K562 (cell line): ENCODE results near the gene ZNF322. TPM values are rescaled to one million over a fixed set of nuclear protein-coding genes. Genes with fewer than 3 reads are reported as not detected.

ENCODE experiments used
- CBX8 ChIP-seq: fragments of 200-600 bp; sonication (generic); IDR thresholded peaks from 2 replicates; pipeline ENCODE4 v1.6.1; 2012; ENCODE audit warnings: borderline replicate concordance, mixed run types, low read depth, mild to moderate bottlenecking, moderate library complexity, mixed read lengths, low read length, control low read depth, inconsistent platforms; ENCODE audit not compliant: poor library complexity, severe bottlenecking; ENCODE audit errors: extremely low read depth
- ETV6 ChIP-seq, 3 experiments: fragments of 150-350 bp in 1 of 3; sonication (generic) in 1 of 3; formaldehyde crosslinking in 1 of 3; IDR thresholded peaks; 2 replicates each; pipeline versions ENCODE4 v1.6.1 to v1.8.0; 2014 to 2022; ENCODE audit warnings: borderline replicate concordance in 2 of 3, low read depth in 2 of 3, antibody characterized with exemption in 1 of 3, low read length in 1 of 3, mild to moderate bottlenecking in 1 of 3, missing genetic modification reagents in 1 of 3
- ILK ChIP-seq: fragments of 450-650 bp; IDR thresholded peaks from 2 replicates; pipeline ENCODE4 v1.6.1; 2016; ENCODE audit warnings: missing genetic modification characterization, low read depth, mild to moderate bottlenecking, missing compliant biosample characterization, moderate library complexity, borderline replicate concordance
- KDM4B ChIP-seq, 2 experiments: fragments of 450-650 bp in 1 of 2; sonication (generic) in 1 of 2; IDR thresholded peaks; 2 replicates each; pipeline ENCODE4 v1.6.1; 2016 to 2017; ENCODE audit warnings: borderline replicate concordance in 2 of 2, antibody characterized with exemption in 1 of 2, low read depth in 1 of 2, mild to moderate bottlenecking in 1 of 2
- MEF2A ChIP-seq: IDR thresholded peaks from 2 replicates; pipeline ENCODE4 v1.6.1; 2011; ENCODE audit warnings: low read depth, mild to moderate bottlenecking, low read length, moderate library complexity; ENCODE audit not compliant: control insufficient read depth
- MTF1 ChIP-seq: fragments of 250-450 bp; sonication (Bioruptor Pico); IDR thresholded peaks from 2 replicates; pipeline ENCODE4 v1.9.0; 2021; ENCODE audit warnings: moderate library complexity, mild to moderate bottlenecking, inconsistent platforms, borderline replicate concordance
- NEUROD1 ChIP-seq: fragments of 150-350 bp; IDR thresholded peaks from 2 replicates; pipeline ENCODE4 v1.6.1; 2014; ENCODE audit warnings: borderline replicate concordance, low read length, low read depth; ENCODE audit not compliant: partially characterized antibody
- POLR2H ChIP-seq: IDR thresholded peaks from 2 replicates; pipeline ENCODE4 v1.6.1; 2016; ENCODE audit warnings: missing genetic modification characterization, low read depth, mild to moderate bottlenecking, control low read depth, missing compliant biosample characterization, moderate library complexity
- RFX1 ChIP-seq: fragments of 450-650 bp; IDR thresholded peaks from 2 replicates; pipeline ENCODE4 v1.6.1; 2016; ENCODE audit warnings: mild to moderate bottlenecking, moderate library complexity
- SAFB2 ChIP-seq: fragments of 200-400 bp; formaldehyde crosslinking; IDR thresholded peaks from 2 replicates; pipeline ENCODE4 v1.6.1; 2018; ENCODE audit warnings: borderline replicate concordance, low read length, low read depth, moderate library complexity; ENCODE audit not compliant: severe bottlenecking
- SIN3B ChIP-seq: fragments of 450-650 bp; IDR thresholded peaks from 2 replicates; pipeline ENCODE4 v1.6.1; 2017; ENCODE audit warnings: low read depth, mild to moderate bottlenecking, moderate library complexity
- SNRNP70 ChIP-seq: fragments of 200-400 bp; formaldehyde crosslinking; optimal IDR thresholded peaks from 2 replicates; pipeline ENCODE3; 2017; ENCODE audit warnings: low read depth, low read length
- SPI1 ChIP-seq: IDR thresholded peaks from 2 replicates; pipeline ENCODE4 v1.6.1; 2011; ENCODE audit warnings: low read depth, low read length, control low read depth, borderline replicate concordance
- SRSF3 ChIP-seq: fragments of 200-400 bp; formaldehyde crosslinking; IDR thresholded peaks from 2 replicates; pipeline ENCODE4 v1.6.1; 2016; ENCODE audit warnings: mild to moderate bottlenecking, low read length, moderate library complexity; ENCODE audit not compliant: insufficient read depth
- TBP ChIP-seq: optimal IDR thresholded peaks from 2 replicates; pipeline ENCODE3; 2011; ENCODE audit warnings: low read depth, low read length, improper control_type of control experiment
- TCF7L2 ChIP-seq: fragments of 150-350 bp; IDR thresholded peaks from 2 replicates; pipeline ENCODE4 v1.6.1; 2016; ENCODE audit warnings: low read depth, mild to moderate bottlenecking, low read length, moderate library complexity
- TCFL5 ChIP-seq: fragments of 250-450 bp; sonication (Bioruptor Pico); conservative IDR thresholded peaks from 2 replicates; pipeline ENCODE4 v1.6.1; 2021; ENCODE audit warnings: mild to moderate bottlenecking, moderate library complexity, matching md5 sums
- U2AF2 ChIP-seq: fragments of 200-400 bp; formaldehyde crosslinking; optimal IDR thresholded peaks from 2 replicates; pipeline ENCODE3; 2017; ENCODE audit warnings: low read depth, mild to moderate bottlenecking, low read length
- ZFP1 ChIP-seq: fragments of 450-650 bp; formaldehyde crosslinking; IDR thresholded peaks from 2 replicates; pipeline ENCODE4 v1.4.0; 2020; ENCODE audit warnings: mild to moderate bottlenecking, mixed read lengths
- ZNF324 ChIP-seq: fragments of 250-450 bp; sonication (Bioruptor Pico); IDR thresholded peaks from 2 replicates; pipeline ENCODE4 v1.4.0; 2020; ENCODE audit warnings: mild to moderate bottlenecking
- polyA plus RNA-seq, 8 experiments: library from polyadenylated mRNA; depleted of rRNA in 4 of 8; stranded (reverse) in 5 of 8; unstranded in 3 of 8; fragments of >200 nt; fragmentation: Nextera tagmentation in 2 of 8; fragmentation: Illumina TruSeq in 1 of 8; extraction: Ambion mirVana in 2 of 8; extraction: Trizol in 1 of 8; gene quantifications; 2 replicates each; pipeline versions ENCODE4 v1.2.1 to v1.2.3, GENCODE V29; 2011 to 2014; ENCODE audit warnings: inconsistent platforms in 1 of 8, missing spikeins in 1 of 8
- total RNA-seq, 7 experiments: library from RNA; depleted of rRNA in 6 of 7; stranded (reverse); fragments of >200 nt in 6 of 7; fragmentation: Illumina TruSeq in 2 of 7; extraction: Trizol in 2 of 7; gene quantifications; 2 replicates each; pipeline versions ENCODE4 v1.2.1 to v1.2.3, GENCODE V29; 2011 to 2021; ENCODE audit warnings: low replicate concordance in 1 of 7
- TF ChIP-seq, protein P1 (sequence below): sonication (generic); formaldehyde crosslinking; IDR thresholded peaks from 2 replicates; pipeline ENCODE4 v1.8.1; 2023; ENCODE audit warnings: mild to moderate bottlenecking, missing genetic modification reagents, moderate library complexity
- TF ChIP-seq, protein P2 (sequence below): fragments of 250-450 bp; sonication (Bioruptor Pico); IDR thresholded peaks from 2 replicates; pipeline ENCODE4 v1.5.0; 2020; ENCODE audit warnings: mild to moderate bottlenecking
- TF ChIP-seq, protein P3 (sequence below): fragments of 250-450 bp; sonication (Bioruptor Pico); IDR thresholded peaks from 2 replicates; pipeline ENCODE4 v1.5.0; 2022; ENCODE audit warnings: mild to moderate bottlenecking

Gene ZNF322
- total and polyA plus RNA-seq, 9 of the 15 experiments (the other 6 are each of a cell fraction or from before 2014, with no cell fraction given) = 4.7 to 31.2 (median 18.7) TPM

DNA sequence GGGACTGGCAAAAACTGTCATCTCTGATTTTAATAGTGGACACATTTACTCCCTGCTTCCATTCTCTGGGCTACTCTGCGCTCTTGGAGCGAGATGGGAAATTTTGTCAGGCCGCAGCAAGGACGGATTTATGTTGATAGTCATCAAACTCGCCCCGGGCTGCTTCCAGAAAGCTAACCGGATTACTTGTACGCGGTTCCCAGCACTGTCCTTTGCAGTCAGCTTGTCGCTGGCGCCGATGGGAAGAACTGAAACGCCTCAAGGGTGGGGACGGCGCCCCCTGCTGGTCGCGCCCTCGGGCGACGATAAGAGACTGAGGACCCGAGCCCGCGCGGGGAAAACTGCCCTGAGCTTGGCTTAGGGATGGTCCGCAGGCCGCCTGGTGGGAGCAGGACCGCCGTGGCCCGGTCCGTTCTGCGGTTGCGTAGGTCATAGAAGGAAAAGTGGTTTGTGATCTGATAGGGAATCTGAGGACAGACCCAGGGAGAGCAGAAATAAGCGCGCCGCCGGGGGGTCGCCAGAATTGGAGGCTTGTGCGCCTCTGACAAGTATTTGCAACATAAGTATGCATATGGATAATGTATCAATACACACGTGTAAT lies 63.8 kb downstream of the ZNF322 start (continued):
- TF ChIP-seq CBX8 = no peak
- TF ChIP-seq, protein P1, sequence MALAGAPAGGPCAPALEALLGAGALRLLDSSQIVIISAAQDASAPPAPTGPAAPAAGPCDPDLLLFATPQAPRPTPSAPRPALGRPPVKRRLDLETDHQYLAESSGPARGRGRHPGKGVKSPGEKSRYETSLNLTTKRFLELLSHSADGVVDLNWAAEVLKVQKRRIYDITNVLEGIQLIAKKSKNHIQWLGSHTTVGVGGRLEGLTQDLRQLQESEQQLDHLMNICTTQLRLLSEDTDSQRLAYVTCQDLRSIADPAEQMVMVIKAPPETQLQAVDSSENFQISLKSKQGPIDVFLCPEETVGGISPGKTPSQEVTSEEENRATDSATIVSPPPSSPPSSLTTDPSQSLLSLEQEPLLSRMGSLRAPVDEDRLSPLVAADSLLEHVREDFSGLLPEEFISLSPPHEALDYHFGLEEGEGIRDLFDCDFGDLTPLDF (CRISPR knock-in tag) = peak; percentile 88
- no peak for TF ChIP-seq SRSF3
- TF ChIP-seq U2AF2 = no peak
- TF ChIP-seq TCF7L2 = no peak
- peak; percentile 35; the same call in 1 of the 2 replicates for TF ChIP-seq MEF2A
- TF ChIP-seq, protein P2, sequence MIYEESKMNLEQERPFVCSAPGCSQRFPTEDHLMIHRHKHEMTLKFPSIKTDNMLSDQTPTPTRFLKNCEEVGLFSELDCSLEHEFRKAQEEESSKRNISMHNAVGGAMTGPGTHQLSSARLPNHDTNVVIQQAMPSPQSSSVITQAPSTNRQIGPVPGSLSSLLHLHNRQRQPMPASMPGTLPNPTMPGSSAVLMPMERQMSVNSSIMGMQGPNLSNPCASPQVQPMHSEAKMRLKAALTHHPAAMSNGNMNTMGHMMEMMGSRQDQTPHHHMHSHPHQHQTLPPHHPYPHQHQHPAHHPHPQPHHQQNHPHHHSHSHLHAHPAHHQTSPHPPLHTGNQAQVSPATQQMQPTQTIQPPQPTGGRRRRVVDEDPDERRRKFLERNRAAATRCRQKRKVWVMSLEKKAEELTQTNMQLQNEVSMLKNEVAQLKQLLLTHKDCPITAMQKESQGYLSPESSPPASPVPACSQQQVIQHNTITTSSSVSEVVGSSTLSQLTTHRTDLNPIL (CRISPR knock-in tag) = no peak
- peak; percentile 74 for TF ChIP-seq TBP
- no peak for TF ChIP-seq ZFP1 (CRISPR knock-in tag)
- no peak for TF ChIP-seq POLR2H
- no peak for TF ChIP-seq RFX1
- no peak for TF ChIP-seq TCFL5 (CRISPR knock-in tag)
- TF ChIP-seq, protein P3, sequence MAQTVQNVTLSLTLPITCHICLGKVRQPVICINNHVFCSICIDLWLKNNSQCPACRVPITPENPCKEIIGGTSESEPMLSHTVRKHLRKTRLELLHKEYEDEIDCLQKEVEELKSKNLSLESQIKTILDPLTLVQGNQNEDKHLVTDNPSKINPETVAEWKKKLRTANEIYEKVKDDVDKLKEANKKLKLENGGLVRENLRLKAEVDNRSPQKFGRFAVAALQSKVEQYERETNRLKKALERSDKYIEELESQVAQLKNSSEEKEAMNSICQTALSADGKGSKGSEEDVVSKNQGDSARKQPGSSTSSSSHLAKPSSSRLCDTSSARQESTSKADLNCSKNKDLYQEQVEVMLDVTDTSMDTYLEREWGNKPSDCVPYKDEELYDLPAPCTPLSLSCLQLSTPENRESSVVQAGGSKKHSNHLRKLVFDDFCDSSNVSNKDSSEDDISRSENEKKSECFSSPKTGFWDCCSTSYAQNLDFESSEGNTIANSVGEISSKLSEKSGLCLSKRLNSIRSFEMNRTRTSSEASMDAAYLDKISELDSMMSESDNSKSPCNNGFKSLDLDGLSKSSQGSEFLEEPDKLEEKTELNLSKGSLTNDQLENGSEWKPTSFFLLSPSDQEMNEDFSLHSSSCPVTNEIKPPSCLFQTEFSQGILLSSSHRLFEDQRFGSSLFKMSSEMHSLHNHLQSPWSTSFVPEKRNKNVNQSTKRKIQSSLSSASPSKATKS (CRISPR knock-in tag) = no peak
- TF ChIP-seq ETV6 (IDR thresholded peaks at IDR 0.05; ENCODE audit: borderline replicate concordance in 1 of 2, low read depth in 2 of 2, low read length in 1 of 2) = peak; percentile 84 to 95; a peak in 3 of 4 replicates
- no peak for TF ChIP-seq ETV6 (CRISPR knock-in tag; IDR thresholded peaks at IDR 0.05; ENCODE audit: borderline replicate concordance)
- no peak for TF ChIP-seq ILK (tag)
- TF ChIP-seq SIN3B = no peak
- no peak for TF ChIP-seq SNRNP70
- no peak for TF ChIP-seq SAFB2
- TF ChIP-seq ZNF324 = no peak
- no peak for TF ChIP-seq MTF1 (CRISPR knock-in tag)
- peak in 1 of 2 experiments; percentile 58; a peak in 1 of 4 replicates for TF ChIP-seq KDM4B (IDR thresholded peaks at IDR 0.05; ENCODE audit: borderline replicate concordance in 2 of 2, low read depth in 1 of 2)
- peak; percentile 45 for TF ChIP-seq NEUROD1
- no peak for TF ChIP-seq SPI1
